ENCODE results near the gene CDK5RAP2.

- TF ChIP-seq CTCF (IDR thresholded peaks at IDR 0.05; ENCODE audit: low read depth, low read length) (no peak), POLR2A (IDR thresholded peaks at IDR 0.05; ENCODE audit: extremely low read depth, insufficient read length) (no peak), MAX (IDR thresholded peaks at IDR 0.05; ENCODE audit: low read depth, low read length) (no peak), MYC (IDR thresholded peaks at IDR 0.05; ENCODE audit: low read depth, low read length) (no peak)
These were observed 105.2 kb downstream of the CDK5RAP2 start for GRCh38 chr9:120474591-120475243.

Measured in NB4 (cell line).